Smooth muscle cell of trachea (primary cell): ENCODE measurements around the gene HNRNPH1. TPM values are rescaled to one million over a fixed set of nuclear protein-coding genes. Genes with fewer than 3 reads are reported as not detected.

ENCODE experiments used
- total RNA-seq: library from RNA; depleted of rRNA; stranded (reverse); fragments of >200 nt; gene quantifications from 2 replicates; pipeline ENCODE4 v1.2.1, GENCODE V29; 2014

The HNRNPH1 gene, protein sequence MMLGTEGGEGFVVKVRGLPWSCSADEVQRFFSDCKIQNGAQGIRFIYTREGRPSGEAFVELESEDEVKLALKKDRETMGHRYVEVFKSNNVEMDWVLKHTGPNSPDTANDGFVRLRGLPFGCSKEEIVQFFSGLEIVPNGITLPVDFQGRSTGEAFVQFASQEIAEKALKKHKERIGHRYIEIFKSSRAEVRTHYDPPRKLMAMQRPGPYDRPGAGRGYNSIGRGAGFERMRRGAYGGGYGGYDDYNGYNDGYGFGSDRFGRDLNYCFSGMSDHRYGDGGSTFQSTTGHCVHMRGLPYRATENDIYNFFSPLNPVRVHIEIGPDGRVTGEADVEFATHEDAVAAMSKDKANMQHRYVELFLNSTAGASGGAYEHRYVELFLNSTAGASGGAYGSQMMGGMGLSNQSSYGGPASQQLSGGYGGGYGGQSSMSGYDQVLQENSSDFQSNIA
- 371 and 686 TPM in 2 replicates for total RNA-seq

DNA sequence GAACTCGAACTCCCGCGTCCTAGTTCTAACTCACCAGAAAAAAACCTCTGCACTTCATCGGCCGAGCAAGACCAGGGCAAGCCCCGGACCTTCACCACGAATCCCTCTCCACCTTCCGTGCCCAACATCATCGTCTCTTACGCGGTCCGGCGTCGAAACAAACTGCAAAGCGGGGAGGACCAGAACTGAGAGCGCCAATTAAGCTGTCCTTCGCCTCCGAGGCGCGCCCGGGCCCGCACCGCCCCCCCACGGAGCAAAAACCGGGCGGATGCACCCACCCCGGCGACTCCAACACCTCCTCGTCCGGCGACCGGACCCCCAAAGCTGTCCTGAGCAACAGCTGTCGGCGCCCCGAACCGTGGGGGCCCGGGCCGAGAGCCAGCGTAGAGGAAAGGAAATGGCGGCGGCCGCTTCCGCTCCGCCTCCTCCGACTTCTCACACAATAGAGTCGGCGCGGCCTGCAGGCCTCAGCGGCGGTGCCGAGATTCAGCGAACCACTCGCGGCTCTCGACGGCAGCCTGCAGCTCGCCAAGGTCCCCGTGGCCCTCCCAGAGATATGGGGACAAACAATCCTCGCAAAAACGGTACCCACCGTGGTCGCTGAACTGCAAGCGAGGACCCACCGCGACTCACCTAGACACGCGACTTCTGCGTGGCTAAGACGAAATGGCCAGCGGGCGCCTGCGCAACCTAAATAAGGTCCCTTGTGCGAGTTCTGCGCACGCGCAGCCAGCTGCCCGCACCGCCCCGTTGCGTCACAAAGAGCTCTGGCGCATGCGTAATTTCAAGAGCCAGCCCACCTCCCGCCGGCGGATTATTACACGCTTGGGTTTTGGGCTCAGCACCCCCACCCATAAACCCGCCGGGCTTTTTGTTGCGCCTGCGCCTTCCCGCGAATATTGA lies at the start of gene HNRNPH1:
TSS of gene HNRNPH1 (minus strand) at position 669 of the 903 bp plus-strand sequence. CDS start at position 131, 538 bp downstream.

Other genes starting within 250 kb of the HNRNPH1 start
- 52.5 and 57.6 TPM in 2 replicates for gene RUFY1, start 73.1 kb downstream of the HNRNPH1 start, total RNA-seq
- gene CBY3, start 57.4 kb upstream of the HNRNPH1 start, total RNA-seq: not detected in 2 replicates
- 606 and 677 TPM in 2 replicates for gene CANX, start 75.3 kb upstream of the HNRNPH1 start, total RNA-seq
- 7.0 and 8.6 TPM in 2 replicates for gene MAML1, start 109.2 kb upstream of the HNRNPH1 start, total RNA-seq
- gene LTC4S, start 170.3 kb upstream of the HNRNPH1 start, total RNA-seq: 1.3 TPM in 1 of 2 replicates, not detected in the other
- 180 and 230 TPM in 2 replicates for gene MGAT4B, start 183.2 kb upstream of the HNRNPH1 start, total RNA-seq
- 1,147 and 2,519 TPM in 2 replicates for gene SQSTM1, start 197.2 kb upstream of the HNRNPH1 start, total RNA-seq
- gene MRNIP, start 235.1 kb upstream of the HNRNPH1 start, total RNA-seq: 21.2 and 23.0 TPM in 2 replicates